A549 (cell line): ENCODE results near the gene PRKCSH.

Source experiments
- CHD2 ChIP-seq: fragments of 150-350 bp; IDR thresholded peaks from 2 replicates; pipeline ENCODE4 v1.6.1; 2014; ENCODE audit warnings: low read length; ENCODE audit not compliant: partially characterized antibody
- CTCF ChIP-seq: fragments of >200 bp; sonication (Bioruptor Twin); formaldehyde crosslinking; IDR thresholded peaks from 3 replicates; pipeline ENCODE4 v1.5.1; 2016
- PBX3 ChIP-seq: IDR thresholded peaks from 2 replicates; pipeline ENCODE4 v1.6.1; 2012
- RAD21 ChIP-seq, 2 experiments: fragments of >200 bp in 1 of 2; sonication (Bioruptor Twin) in 1 of 2; formaldehyde crosslinking in 1 of 2; IDR thresholded peaks in 1 of 2; conservative IDR thresholded peaks in 1 of 2; 2 replicates in 1 of 2; 3 replicates in 1 of 2; pipeline ENCODE4 v1.6.1; 2012 to 2018; ENCODE audit warnings: inconsistent platforms in 1 of 2
- RARB ChIP-seq: fragments of 250-450 bp; sonication (Bioruptor Pico); IDR thresholded peaks from 2 replicates; pipeline ENCODE4 v1.8.0; 2021; ENCODE audit warnings: mild to moderate bottlenecking, moderate library complexity
- RCOR1 ChIP-seq: fragments of 150-350 bp; IDR thresholded peaks from 2 replicates; pipeline ENCODE4 v1.6.1; 2014; ENCODE audit warnings: antibody characterized with exemption, low read length, low read depth
- REST ChIP-seq: fragments of 200-600 bp; sonication (generic); IDR thresholded peaks from 2 replicates; pipeline ENCODE4 v1.6.1; 2016; ENCODE audit warnings: antibody characterized with exemption, mild to moderate bottlenecking, moderate library complexity

- TF ChIP-seq RCOR1 (no peak), CTCF (no peak), PBX3 (no peak), RARB (no peak), CHD2 (no peak), RAD21 (conservative IDR thresholded peaks at IDR 0.05 in 1 of 2, IDR thresholded peaks at IDR 0.05 in 1 of 2) (no peak), REST (no peak)
Measured at GRCh38 chr19:11416346-11417052, 18.9 kb upstream of the PRKCSH start.
